GM21390 (cell line): ENCODE results near the gene RASAL2.

Source experiments
- ATAC-seq: cut with Tn5 transposase; IDR thresholded peaks from one replicate; pipeline ENCODE4 v1.9.1; 2021; ENCODE audit not compliant: unreplicated experiment

RASAL2 gene

GRCh38 chr1:178483251-178483957 lies 389.5 kb downstream of the RASAL2 start:
- ATAC-seq = no peak

GRCh38 chr1:178484698-178485225 lies 390.9 kb downstream of the RASAL2 start:
- ATAC-seq = no peak

- ATAC-seq = no peak
These were observed 391.7 kb downstream of the RASAL2 start for GRCh38 chr1:178485541-178485981.

- no peak for ATAC-seq
These were observed 392.5 kb downstream of the RASAL2 start for GRCh38 chr1:178486100-178487069.

- no peak for ATAC-seq
These were observed 393.2 kb downstream of the RASAL2 start for GRCh38 chr1:178487070-178487615.

GRCh38 chr1:178488393-178488792 lies 394.5 kb downstream of the RASAL2 start:
- ATAC-seq = no peak

- ATAC-seq = no peak
These were observed 395.5 kb downstream of the RASAL2 start for GRCh38 chr1:178489399-178489798.

GRCh38 chr1:178490136-178490535 lies 396.2 kb downstream of the RASAL2 start:
- ATAC-seq = no peak

- no peak for ATAC-seq
These were observed 397.1 kb downstream of the RASAL2 start for GRCh38 chr1:178490967-178491366.

- ATAC-seq = no peak
These were observed 397.8 kb downstream of the RASAL2 start for GRCh38 chr1:178491721-178492120.

- no peak for ATAC-seq
These were observed 398.4 kb downstream of the RASAL2 start for GRCh38 chr1:178492341-178492740.

GRCh38 chr1:178493301-178493741 lies 399.4 kb downstream of the RASAL2 start:
- ATAC-seq = no peak

GRCh38 chr1:178494569-178494971 lies 400.7 kb downstream of the RASAL2 start:
- no peak for ATAC-seq

- ATAC-seq = no peak
These were observed 401.3 kb downstream of the RASAL2 start for GRCh38 chr1:178495158-178495557.

GRCh38 chr1:178495741-178496409 lies 402.0 kb downstream of the RASAL2 start:
- no peak for ATAC-seq

- ATAC-seq = no peak
These were observed 402.7 kb downstream of the RASAL2 start, which contains the start of gene CLEC20A for GRCh38 chr1:178496410-178497135. Gene CLEC20A, minus strand, starts transcription at chr1:178496964. Its CDS starts 25 bp downstream, at chr1:178496939.

GRCh38 chr1:178497903-178498478 lies 404.1 kb downstream of the RASAL2 start:
- no peak for ATAC-seq

GRCh38 chr1:178498896-178499675 lies 405.2 kb downstream of the RASAL2 start:
- ATAC-seq = no peak
